WTC11 (cell line): ENCODE data around the gene GRM4.

ENCODE experiments used
- CREM ChIP-seq: sonication (generic); formaldehyde crosslinking; IDR thresholded peaks from 2 replicates; pipeline ENCODE4 v1.8.1; 2022; ENCODE audit warnings: mild to moderate bottlenecking, missing genetic modification reagents, moderate library complexity
- MAX ChIP-seq: sonication (generic); formaldehyde crosslinking; IDR thresholded peaks from 2 replicates; pipeline ENCODE4 v1.8.0; 2022; ENCODE audit warnings: mild to moderate bottlenecking, missing genetic modification reagents
- MLX ChIP-seq: sonication (generic); formaldehyde crosslinking; IDR thresholded peaks from 2 replicates; pipeline ENCODE4 v1.8.1; 2023; ENCODE audit warnings: mild to moderate bottlenecking, missing genetic modification reagents, moderate library complexity

DNA sequence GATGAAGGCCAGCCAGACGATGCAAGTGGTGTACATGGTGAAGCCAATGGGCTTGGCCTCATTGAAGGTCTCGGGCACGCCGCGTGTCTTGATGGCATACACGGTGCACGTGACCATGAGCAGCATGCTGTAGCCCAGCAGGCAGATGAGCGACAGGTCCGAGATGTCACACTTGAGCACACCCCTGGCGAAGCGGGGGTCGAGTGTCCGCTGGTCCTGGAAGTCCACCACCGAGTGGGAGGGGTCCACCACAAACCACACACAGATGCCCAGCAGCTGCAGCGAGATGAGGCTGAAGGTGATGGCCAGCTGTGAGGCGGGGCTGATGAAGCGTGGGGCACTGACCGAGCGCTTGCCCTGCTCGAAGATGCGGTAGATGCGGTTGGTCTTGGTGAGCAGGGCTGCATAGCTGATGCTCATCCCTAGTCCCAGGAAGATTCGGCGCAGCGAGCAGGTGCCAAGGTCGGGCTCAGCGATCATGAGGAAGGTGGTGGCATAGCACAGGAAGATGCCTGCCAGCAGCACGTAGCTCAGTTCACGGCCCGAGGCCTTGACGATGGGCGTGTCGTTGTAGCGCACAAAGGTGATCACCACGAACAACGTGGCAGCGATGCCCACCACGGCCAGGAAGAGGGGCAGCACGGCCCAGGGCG, 110.1 kb downstream of the GRM4 start:
- TF ChIP-seq CREM (CRISPR knock-in tag) = no peak
- TF ChIP-seq MAX (CRISPR knock-in tag) = no peak
- no peak for TF ChIP-seq MLX (CRISPR knock-in tag)
